Erythroblast (primary cell): ENCODE measurements around the gene CAPN6.

ENCODE experiments used
- DNase-seq, 2 experiments: peaks; one replicate each; lab custom pipeline; 2025; lab: John Stamatoyannopoulos, UW
- GATA1 ChIP-seq: IDR thresholded peaks from 2 replicates; pipeline ENCODE4 v1.6.1; 2011; ENCODE audit warnings: low read depth, mild to moderate bottlenecking, control low read depth, low read length, moderate library complexity
- POLR2A ChIP-seq: IDR thresholded peaks from 2 replicates; pipeline ENCODE4 v1.6.1; 2011; ENCODE audit warnings: mild to moderate bottlenecking, low read length

Gene CAPN6, protein sequence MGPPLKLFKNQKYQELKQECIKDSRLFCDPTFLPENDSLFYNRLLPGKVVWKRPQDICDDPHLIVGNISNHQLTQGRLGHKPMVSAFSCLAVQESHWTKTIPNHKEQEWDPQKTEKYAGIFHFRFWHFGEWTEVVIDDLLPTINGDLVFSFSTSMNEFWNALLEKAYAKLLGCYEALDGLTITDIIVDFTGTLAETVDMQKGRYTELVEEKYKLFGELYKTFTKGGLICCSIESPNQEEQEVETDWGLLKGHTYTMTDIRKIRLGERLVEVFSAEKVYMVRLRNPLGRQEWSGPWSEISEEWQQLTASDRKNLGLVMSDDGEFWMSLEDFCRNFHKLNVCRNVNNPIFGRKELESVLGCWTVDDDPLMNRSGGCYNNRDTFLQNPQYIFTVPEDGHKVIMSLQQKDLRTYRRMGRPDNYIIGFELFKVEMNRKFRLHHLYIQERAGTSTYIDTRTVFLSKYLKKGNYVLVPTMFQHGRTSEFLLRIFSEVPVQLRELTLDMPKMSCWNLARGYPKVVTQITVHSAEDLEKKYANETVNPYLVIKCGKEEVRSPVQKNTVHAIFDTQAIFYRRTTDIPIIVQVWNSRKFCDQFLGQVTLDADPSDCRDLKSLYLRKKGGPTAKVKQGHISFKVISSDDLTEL

DNA sequence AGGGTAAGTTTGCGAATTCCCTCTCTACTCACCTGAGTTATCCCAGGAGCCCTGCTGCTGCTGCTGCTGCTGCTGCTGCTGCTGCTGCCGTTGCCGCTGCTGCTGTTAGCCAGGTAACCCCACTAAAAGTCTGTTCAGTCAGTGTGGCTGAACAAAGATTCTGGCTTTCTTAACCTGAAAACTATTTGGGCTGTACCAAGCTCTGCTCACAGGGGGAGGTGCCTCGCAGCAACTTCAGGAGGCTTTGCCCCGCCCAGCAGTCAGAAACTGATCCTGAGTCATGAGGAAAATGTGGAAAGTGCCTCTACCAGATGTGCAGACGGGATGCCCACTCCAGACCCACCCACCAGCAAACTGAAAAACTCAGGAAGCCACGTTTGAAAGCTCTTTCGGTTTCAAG lies at the start of gene CAPN6:
Gene CAPN6 (minus strand): TSS at position 145 of the 400 bp plus-strand sequence. CDS start 6,547 bp downstream, outside the sequence.
- TF ChIP-seq GATA1 (no peak), POLR2A (no peak)
- no peak for DNase-seq

DNA sequence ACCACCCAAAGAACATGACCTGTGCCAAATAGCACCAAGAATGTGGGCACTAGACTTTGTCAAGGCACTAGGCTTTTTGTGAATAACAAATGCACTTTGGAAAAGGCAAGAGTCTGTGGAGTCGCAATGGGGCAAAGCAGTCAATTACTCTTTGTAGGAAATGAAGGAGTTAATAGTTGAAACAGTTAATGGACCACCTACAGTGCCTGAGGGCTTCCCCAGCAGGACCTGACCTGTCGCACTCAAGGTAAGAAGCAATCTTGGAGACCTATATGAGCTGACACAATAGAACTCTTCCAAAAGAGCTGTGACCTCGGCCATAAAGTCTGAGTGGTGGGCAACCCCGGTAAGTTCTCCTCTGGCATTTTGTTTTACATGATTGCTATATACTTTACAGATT lies 49.2 kb upstream of the CAPN6 start:
- DNase-seq: no peak
- TF ChIP-seq GATA1: no peak
- no peak for TF ChIP-seq POLR2A

- no peak for DNase-seq
- TF ChIP-seq GATA1: no peak
- no peak for TF ChIP-seq POLR2A
Measured at GRCh38 chrX:111318901-111319300, 48.6 kb upstream of the CAPN6 start.

DNA sequence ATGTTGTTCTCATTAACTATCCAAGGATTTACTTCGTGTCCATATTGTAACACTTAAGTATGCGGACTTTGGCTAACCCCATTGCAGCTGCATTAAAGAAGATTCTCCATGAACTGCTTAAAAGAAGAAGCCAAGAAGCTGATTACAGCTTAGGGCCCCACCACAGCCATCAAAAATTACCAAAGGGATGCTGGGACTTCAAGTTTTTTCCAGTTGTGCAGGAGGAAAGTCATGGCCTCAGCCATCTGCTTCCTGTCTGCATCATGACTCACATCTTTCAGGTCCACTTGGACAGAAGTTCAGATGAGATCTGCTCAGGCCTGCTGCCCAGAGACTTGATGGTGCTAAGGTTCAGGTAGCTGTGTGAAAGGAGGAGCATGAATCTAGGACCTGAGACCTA lies 38.8 kb upstream of the CAPN6 start:
- no peak for DNase-seq
- TF ChIP-seq POLR2A (no peak), GATA1 (no peak)

DNA sequence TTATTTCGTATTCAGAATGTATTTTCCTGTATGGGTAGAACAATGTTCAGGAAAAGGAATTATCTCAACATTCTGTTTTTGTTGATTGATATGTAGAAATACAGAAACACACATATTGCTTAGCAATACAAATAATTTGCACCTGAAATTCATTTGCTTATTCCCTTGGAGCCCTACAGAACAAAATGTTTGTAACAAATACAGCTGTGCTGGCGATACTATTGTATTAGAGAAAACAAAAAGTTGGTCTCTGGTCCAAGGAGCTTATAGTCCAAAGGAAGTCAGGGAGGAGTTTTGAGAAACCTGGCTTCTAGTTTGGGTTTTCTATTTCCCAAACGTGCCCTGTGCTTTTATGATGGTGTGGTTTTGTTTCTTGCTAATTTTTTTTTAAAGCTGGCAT lies 37.8 kb upstream of the CAPN6 start:
- no peak for TF ChIP-seq GATA1
- no peak for TF ChIP-seq POLR2A
- no peak for DNase-seq

DNA sequence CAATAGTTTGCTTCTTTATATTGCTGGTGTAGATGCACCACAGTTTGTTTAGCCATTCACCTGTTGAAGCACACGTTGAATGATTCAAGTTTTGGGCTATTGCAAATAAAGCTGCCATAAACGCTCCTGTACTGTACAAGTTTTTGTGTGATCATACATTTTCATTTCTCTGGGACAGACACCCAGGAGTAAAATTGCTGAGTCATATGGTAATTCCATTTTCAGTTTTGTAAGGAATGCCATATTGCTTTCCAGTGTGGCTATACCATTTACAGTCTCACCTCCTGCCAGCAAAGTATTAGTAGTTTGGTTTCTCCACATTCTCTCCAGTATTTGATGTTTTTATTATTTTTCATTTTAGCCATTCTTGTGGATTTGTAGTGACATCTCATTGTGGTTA lies 32.0 kb upstream of the CAPN6 start:
- TF ChIP-seq GATA1 (no peak), POLR2A (no peak)
- no peak for DNase-seq

- TF ChIP-seq POLR2A (no peak), GATA1 (no peak)
- no peak for DNase-seq
Measured at GRCh38 chrX:111288841-111289240, 18.6 kb upstream of the CAPN6 start.

- DNase-seq: no peak
- TF ChIP-seq GATA1 (no peak), POLR2A (no peak)
Measured at GRCh38 chrX:111284631-111285293, 14.5 kb upstream of the CAPN6 start.

- no peak for DNase-seq
- no peak for TF ChIP-seq GATA1
- TF ChIP-seq POLR2A: no peak
Measured at GRCh38 chrX:111283446-111283845, 13.2 kb upstream of the CAPN6 start.

DNA sequence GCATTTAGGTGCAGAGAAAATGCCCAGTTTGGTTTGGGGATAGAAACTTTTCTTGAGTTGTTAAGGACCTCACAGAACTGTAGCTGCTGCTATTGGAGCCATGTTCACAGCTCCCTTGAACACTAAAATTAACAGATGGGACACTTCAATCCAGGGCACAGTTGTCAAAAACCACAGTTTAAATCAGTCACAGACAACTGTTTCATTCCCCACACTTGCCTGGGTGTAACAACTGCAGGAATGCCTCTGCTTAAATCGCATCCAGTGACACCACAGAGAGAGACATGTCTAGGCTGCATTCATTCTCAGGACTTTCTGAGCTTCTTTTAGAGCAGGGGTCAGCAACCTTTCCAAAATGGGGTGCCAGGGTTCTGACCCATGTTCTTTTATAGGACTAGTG lies 12.7 kb upstream of the CAPN6 start:
- TF ChIP-seq GATA1: no peak
- TF ChIP-seq POLR2A: no peak
- no peak for DNase-seq

GRCh38 chrX:111282139-111282538 lies 11.9 kb upstream of the CAPN6 start:
- TF ChIP-seq GATA1 (no peak), POLR2A (no peak)
- DNase-seq: no peak

GRCh38 chrX:111268506-111268905 lies 1.8 kb downstream of the CAPN6 start:
- TF ChIP-seq GATA1 (no peak), POLR2A (no peak)
- DNase-seq: no peak

DNA sequence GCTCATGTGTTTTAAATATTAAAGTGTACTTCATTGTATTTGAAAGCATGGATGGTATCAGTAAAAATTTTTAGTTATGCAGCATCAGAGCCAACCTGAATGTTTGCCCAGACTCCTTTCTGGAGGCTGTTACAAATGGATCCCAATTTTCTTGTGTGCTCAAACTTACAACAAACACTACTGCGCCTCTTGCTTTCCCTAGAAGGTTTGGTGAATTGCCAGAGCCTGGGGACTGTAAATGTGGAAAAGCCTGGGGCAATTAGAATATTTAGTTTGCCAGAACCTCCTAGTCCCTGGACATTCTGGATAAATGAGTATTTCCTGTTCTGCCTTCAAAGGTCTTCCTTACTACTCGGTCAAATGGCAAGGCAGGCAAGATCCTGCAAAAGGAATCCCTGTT lies 4.8 kb downstream of the CAPN6 start:
- no peak for TF ChIP-seq GATA1
- TF ChIP-seq POLR2A: no peak
- DNase-seq: no peak

- no peak for DNase-seq
- TF ChIP-seq GATA1: no peak
- no peak for TF ChIP-seq POLR2A
Measured at GRCh38 chrX:111264385-111264784, 5.9 kb downstream of the CAPN6 start.
